Dermis blood vessel endothelial cell (primary cell): Measurements from ENCODE around the gene MREG. TPM values are rescaled to one million over a fixed set of nuclear protein-coding genes. Genes with fewer than 3 reads are reported as not detected.
"Not testable (repeated sequence)": the region's sequence is repeated elsewhere in the genome, so short reads cannot be mapped to it uniquely, and the experiment has no call there.

ENCODE experiments used
- DNase-seq: peaks from one replicate; pipeline ENCODE4 v3.0.0; 2010
- total RNA-seq: library from RNA; depleted of rRNA; stranded (reverse); fragments of >200 nt; gene quantifications from 2 replicates; pipeline ENCODE4 v1.2.3, GENCODE V29; 2014

The MREG gene
- total RNA-seq, 1 donor from 2014 or later, result 2.0 TPM

DNA sequence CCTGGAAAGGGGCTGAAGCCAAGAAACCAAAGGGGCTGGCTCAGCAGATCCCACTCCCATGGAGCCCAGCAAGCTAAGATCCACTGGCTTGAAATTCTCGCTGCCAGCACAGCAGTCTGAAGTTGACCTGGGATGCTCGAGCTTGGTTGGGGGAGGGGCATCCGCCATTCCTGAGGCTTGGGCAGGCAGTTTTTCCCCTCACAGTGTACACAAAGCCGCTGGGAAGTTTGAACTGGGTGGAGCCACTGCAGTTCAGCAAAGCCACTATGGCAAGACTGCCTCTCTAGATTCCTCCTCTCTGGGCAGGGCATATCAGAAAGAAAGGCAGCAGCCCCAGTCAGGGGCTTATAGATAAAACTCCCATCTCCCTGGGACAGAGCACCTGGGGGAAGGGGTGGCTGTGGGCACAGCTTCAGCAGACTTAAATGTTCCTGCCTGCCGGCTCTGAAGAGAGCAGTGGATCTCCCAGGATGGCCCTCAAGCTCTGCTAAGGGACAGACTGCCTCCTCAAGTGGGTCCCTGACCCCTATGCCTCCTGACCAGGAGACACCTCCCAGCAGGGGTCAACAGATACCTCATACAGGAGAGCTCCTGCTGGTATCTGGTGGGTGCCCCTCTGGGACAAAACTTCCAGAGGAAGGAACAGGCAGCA is 24.7 kb downstream of the MREG start:
- DNase-seq, result not testable (repeated sequence)

DNA sequence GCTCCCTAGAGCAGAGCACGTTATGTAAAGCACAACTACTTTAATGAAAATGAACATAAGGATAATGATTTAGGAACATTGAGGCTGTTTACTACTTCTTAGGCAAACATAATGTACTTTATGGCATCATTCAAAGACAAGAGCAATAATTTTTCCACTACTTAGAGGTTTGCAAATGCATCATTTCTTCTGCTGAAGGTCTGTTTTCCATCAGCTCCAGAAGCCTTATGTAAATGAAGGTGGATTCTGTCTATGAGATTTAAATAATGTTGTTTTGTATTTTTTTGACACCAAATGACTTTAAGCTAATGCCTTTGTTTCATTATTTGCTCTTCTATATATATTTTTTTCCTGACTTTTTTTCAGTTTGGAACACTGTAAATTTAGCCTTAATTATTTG is 28.1 kb downstream of the MREG start:
- DNase-seq, result no peak

DNA sequence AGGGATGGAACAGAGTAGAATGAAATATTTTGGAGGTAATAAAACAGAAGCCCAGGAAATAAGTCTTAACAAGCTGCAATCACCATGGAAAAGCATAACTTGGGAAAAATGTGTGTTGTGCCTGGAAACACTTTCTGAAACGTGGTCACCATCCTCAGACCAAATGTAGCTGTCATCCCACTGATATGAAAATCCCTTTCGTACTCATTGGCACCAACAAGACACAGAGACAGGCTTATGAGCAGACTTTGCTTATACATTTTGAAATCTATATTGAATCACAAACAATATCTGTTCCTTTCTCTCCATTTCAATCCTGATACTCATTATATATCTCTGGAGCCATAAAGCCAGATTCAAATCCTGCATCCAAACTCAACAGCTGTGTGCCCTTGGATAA is 28.7 kb downstream of the MREG start:
- DNase-seq, result no peak

DNA sequence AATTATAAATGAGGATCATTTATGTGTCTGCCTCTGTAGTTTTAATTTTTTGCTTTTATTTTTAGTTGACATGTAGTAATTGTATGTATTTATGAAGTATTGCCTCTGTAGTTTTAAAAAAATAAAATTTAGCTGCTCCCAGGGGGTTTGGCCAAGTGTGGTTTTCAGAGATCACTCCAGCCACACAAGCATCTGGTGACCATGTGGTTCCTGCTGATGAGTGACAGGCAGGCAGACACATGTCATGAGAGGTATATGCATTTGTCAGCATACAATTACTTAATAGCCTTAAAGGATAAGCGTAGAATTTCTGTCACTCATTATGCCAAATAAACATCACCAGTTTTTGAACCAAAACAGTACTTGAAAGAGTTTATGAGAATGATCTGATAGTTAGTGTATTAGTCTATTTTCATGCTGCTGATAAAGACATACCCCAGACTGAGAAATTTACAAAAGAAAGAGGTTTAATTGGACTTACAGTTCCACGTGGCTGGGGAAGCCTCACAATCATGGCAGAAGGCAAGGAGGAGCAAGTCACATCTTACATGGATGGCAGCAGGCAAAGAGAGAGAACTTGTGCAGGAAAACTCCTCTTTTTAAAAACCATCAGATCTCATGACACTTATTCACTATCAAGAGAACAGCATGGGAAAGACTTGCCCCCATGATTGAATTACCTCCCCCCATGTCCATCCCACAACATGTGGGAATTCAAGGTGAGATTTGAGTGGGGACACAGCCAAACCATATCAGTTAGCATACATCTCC is 29.6 kb downstream of the MREG start:
- no peak for DNase-seq

DNA sequence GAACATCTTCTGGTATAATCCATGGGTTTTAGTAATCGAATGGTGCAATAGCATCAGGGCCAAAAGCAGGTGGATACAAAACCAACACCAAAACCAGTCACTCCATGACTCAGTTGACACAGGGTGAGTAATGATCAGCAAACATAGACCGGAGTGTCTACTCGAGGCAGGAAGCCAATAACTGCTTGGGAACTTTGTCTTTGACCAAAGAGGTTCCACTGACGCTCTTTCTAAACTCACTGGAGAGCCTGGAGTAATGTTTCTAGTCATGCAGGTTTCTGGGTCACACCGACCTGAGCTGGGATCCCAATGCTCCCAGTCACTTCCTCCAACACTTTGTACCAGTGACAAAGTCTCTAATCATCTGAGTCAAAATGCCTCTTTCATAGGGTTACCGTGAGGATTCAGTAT is 30.9 kb downstream of the MREG start:
- no peak for DNase-seq

DNA sequence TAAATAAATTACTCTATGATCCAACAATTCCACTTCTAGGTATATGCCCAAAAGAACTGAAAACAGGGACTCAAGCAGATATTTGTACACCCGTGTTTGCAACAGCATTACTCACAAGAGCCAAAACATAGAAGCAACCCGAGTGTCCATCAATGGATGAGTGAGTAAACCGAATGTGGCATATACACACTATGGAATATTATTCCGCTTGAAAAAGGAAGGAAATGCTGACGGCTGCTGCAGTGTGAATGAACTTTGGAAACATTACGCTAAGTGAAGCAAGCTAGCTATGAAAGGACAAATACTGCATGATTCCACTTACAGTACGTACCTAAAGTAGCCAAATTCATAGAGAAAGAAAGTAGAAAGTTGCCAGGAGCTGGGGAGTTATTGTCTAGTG is 32.2 kb downstream of the MREG start:
- DNase-seq, result peak; percentile 15

DNA sequence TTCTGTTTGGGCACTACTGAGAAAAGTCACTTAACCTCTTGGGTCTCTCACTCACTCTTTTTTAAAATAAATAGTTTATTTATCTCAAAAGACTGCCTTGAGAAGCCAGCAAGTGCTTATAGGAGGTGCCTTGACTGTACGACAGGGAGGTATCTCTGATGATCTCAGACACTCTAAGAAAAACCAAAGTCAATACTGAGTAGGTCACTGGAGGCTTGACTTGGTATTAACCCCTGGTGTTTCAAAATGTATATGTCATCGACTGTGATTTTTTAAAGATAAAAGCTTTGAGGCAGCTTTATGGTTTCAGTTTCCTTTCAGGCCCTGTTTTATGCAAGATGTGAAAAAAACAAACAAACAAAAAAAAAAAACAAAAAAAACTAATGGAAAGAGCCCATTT is 33.7 kb downstream of the MREG start:
- DNase-seq, result no peak

DNA sequence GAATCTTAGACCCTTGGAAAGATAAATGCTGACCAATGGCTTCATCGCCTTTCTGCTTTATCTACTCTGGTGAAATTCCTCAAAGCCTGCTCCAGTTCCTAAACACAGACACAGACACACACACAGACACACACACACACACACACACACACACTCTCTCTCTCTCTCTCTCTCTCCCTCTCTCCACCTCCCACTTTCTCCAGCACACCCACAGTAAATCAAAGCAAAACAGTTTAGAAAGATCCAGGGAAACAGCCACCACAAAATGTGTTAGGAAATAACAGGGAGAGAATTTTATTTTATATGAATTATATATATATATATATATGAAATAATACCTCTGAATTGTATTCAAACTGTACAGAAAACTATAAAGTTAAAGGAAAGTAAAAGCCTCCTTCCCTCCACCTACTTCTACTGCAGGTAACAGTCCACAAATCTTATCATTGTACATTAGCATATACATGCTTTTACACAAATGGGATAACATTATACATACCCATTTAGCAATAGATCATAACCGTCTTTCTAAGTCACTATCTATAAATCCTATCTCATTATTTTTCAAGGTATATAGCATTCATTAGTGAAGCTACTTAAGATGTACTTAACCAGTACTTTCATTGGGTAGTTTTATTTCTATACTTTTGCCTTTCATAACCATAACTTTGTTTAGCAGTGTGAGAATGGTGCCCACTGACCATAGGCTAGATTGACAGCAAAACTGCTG is 38.5 kb downstream of the MREG start:
- DNase-seq, result no peak

DNA sequence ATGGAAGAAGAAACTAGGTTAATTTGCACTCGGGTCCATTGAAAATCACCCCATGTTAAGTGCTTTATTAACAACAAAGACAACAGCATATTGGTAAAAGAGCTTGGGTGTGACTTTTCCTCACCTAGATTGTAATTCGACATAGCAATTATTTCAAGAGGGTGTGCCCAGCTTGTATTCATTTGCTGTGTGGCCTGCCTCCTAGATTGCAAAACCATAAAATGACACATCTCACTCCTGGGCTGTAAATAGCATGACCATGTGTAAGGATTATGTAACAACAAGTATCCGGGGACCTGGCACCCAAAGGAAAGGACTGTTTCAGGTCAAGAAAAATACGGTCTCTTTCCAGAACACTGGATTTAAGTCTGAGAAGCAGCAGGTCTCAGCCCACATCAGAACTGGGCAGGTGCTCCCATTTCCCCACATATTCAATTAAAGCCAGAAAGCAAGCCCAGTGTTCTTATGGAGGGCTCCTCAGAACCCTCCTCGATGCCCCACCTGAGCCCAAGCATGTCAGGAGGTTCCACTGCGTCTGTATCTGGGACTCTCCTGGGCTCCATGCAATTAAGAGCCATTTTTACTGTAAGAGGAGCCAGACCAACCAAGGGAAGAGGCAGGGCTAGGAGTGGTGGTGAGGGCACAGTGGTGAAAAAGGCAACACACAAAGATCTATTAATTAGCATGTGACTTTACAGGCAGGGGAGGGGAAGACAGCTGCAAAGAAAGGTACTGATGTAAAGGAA is 39.2 kb downstream of the MREG start:
- DNase-seq, result no peak

DNA sequence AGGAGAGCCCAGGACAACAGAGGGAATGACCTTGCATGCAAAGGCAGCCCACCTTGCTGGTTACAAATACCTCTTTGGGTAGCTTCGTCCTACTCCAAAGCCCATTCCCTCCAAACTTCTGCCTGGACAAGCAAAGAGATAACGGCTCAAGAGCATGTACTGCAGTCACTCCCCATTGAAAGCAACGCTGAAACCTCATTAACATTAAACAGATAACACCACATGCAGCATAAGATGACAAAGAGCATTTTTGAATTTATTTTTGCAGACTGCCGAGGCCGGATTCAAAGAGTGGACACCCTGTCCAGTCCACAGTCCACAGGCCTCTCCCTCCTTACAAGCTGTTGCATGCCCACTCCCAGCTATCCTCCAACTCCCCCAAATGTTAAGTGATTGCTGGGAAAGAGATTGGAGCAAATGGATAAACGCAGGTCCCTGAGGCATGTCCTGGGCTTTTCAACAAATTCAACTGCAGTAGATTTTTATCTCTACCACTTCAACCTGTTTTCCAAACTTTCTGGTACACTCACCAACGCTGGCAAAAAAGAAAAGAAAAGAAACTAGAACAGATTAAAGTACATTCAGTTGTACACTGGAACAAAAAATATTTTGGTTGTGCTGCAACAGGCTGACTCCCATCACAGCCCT is 40.1 kb downstream of the MREG start:
- no peak for DNase-seq

DNA sequence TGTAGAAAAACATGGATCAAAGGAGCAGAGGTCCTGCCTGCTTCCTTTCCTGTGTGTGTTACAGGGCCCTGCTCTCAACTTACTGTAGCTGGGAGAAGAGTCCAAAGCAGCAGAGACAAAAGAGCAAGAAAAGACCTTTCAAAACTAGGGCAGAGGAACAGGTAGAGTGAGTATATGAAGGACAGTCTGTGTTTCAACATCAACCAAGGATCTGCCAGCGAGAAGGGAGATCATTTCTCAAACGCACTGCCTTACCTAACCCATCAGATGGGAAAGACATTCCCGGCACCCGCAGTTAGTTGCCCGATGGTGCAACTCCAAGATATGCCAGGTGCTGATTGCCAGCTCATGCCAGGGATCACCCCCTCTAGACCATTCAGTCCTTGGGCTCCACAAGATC is 41.7 kb downstream of the MREG start:
- no peak for DNase-seq

DNA sequence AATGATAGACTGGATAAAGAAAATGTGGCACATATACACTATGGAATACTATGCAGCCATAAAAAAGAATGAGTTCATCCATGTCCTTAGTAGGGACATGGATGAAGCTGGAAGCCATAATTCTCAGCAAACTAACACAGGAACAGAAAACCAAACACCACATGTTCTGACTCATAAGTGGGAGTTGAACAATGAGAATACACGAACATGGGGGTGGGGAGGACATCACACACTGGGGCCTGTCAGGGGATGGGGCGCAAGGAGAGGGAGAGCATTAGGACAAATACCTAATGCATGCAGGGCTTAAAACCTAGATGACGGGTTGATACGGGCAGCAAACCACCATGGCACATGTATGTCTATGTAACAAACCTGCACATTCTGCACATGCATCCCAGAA is 42.5 kb downstream of the MREG start:
- not testable (repeated sequence) for DNase-seq

DNA sequence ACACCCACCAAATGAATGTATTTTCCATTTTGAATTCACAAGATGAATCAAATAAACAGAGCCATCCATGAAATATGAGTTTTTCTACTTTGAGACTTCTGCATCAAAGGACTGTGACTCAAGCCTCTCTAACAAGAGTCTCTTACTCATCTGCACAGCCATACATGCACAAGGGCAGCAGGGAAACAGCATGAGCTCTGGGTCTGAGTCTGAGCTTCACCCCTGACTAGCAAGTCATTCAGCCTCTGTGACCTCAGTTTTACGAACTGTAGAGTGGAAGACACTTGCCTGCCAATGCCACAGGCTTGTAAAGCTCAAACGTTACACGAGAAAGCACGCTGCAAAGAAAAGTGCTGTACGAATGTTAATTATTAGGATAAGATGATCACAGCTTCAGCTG is 42.9 kb downstream of the MREG start:
- no peak for DNase-seq

DNA sequence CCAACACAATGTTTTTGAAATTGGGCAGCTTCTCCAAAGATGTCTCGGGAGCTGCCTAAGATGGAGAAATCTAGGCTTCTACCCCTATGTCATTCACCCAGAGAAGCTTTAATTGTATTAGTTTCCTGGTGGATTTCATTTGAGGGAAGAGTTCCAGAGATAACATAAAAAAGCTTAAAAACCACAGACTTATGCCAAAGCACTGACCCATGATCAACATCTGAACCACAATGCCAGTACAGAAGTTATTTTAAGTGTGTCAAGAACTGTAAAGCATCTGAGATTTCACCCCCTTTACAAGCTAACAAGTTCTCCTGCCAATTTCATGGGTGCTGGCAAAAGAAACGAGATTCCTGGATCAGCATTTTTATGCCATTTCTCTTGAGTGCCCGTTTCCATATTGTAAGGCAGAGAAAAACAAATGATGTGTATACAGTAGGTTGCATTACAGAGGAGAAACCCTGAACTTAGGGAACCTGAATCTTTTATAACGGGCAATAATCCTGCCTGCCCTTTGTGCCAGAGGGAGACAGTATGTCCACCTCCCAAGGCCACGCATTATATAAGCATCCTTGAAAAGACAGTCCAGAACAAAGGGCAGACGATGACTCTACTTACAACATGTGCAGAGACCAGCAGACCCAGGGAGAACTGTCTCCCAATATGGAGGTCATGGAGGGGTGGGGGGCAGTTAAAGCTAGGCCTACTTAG is 44.1 kb downstream of the MREG start:
- DNase-seq, result no peak

DNA sequence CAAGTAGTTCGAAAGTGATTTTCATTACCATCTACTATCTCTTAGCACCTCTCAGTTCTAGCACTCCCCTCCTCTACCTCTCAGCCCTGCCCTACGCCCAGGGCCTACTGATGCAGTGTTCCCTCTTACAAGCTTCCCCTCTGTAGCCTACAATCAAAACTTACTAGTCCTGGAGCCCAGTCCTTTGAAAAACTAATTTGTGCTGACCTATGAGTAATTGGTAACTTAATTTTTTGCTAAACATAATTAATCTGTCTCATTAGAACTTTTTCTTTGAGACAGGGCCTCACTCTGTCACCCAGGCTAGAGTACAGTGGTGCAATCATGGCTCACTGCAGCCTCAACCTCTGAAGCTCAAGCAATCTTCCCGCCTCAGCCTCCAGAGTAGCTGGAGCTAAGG is 44.9 kb downstream of the MREG start:
- no peak for DNase-seq

DNA sequence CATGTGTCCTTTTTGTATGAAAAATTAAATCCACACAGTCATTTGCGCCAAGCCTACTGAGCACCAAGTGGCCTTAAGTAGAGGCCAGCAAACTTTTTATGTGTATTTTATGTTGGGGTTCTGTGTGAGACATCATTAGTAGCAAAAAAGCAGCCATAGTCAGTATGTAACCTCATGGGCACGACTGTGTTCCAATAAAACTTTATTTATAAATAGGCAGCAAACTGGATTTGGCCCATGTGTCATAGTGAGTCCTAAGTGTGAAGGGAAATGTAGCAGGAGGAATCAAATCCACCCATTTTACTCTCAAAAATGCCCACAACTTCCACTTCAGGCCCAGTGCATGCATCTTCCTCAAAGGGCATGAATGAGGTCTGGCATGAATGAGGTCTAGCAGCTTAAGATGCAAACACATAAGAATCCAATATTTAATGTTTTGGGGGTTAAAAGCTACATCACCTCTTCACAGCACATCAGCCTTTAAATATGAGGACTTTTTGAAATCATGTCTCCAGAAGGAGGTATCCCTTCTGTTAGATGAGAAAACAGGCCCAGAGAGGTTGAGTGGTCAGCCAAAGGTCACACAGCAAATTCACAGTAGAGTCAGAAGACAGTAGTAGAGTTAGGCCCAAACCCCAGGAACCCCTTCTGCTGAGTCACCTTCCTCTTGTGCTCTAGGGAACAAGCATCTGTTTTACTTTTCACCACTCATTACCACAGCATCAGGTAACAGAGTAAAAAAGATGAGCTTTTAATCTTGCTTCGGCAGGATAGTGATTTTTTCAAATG is 45.6 kb downstream of the MREG start:
- no peak for DNase-seq

DNA sequence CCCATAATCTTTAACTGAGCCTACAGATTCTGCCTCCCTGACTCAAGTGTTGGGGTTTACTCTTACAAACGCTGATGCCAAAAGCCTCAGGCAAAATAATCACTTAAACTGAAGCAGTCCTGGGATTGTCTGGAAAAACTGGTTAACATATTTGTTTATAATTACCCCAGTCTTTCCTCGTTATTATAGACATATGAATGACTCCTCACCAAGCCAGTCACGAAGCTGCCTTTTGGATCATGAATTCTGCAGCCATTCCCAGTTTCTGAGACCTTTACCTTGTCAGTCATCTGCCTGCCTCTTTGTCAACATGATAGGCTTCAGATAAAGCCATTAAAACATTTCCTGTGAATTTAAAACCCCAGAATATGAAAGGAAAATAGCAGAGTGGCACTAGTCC is 46.4 kb downstream of the MREG start:
- DNase-seq, result no peak

DNA sequence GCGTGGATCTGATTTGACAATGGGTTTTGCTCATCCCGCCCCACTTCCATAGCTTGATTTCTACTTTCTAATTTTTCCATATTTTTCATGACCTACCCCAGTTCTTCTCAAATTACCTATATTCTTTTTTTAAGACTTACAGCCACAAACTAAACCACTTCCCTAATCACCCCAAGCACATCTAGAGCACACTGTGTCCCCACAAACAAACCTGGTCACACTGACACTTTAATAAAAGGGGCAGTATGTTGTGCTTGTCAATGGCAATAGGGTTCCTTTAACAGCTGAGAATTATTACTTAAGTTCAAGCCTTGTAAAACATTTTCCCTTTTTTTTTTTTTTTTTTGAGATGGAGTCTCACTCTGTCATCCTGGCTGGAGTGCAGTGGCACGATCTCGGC is 47.1 kb downstream of the MREG start:
- DNase-seq, result no peak

DNA sequence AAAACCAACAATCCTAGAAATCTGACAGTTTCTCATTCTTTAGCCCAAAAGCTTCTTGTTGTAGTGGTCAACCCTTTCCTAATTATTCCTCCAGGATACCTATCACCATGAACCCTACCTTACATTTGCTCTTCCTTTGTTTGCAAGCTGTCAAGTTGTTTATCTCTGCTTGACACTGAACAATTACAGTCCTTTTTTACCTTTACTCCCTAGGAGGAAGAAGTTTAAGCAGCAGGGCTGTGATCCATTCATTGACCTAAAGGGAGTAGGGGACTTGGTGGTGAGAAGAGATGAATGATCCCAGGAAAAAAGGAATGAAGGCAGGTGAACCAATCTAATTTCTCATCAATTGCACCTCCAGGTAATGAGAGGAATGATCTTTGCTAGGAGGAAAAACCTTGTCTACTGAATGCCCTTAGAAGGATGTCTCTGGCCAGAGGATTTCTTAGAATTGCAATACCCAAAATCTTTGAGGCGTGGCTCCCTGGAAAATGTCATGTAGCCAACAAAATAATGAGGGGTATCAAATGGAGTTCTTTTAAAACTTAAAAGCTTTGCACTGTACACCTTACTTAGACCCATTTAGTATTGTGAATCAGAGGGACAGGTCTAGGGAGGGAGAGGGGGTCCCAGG is 47.7 kb downstream of the MREG start:
- no peak for DNase-seq

DNA sequence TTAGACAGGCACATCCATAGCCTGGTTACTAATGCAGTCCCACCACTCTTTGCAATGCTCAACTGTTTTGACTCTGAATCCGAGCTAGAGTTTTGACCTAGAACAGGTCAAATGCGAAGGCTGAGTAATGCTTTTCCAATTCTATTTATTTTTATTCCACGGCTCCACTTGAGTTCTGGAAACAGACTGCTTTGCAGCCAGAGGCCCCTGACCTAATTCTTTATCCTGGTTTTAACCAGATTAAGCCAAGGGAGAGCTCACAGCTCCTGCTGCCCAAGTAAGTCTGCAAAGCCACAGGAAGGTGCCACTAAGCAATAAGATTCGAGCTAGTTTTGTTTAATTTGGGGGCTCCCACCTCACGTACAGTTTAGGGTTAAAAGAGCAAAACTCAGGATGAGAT is 51.4 kb downstream of the MREG start:
- DNase-seq, result no peak

DNA sequence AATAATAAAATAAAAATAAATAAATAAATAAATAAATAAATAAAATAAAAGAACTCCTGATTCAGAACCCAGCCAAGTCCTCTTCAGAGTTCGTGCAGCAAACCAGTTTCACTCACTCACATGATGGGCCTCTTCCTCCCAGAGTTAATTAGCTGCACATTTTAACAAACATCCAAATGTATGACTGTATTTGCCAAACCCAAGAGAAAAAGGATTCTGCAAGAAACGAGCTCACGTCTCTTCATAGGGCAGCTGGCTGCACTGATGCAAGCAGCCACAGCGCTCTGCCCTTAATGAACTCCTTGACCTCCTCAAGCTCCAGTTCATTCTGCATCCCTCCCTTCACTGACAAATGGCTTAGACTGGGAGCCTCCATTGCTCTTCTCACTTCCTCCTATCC is 55.1 kb downstream of the MREG start:
- DNase-seq, result no peak
